ENCODE measurements around the gene PLAAT4. TPM values are rescaled to one million over a fixed set of nuclear protein-coding genes. Genes with fewer than 3 reads are reported as not detected.

Gene PLAAT4
- total RNA-seq, 1 donor from 2014 or later, result 150 TPM

DNA sequence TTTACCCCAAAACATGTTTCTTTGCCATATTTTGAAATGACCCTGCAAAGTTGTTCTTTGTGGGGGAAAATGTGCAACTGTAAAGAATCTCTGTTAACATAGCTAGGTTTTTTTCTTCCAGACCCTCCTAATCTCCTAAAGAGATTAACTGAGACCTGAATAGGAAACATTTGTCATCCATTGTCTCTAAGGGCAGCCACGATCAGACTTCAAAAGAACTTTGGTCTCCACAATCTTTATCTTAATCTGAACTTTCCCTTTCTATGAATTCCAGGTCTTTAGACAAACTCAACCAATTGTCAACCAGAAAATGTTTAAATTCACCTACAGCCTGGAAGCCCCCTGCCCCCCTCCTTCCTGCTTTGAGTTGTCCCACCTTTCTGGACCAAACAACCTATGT lies 35.4 kb upstream of the PLAAT4 start:
- Histone ChIP-seq H3K9me3 (peaks cover 12% of the 10 kb centered on the region), H3K27ac (no peak overlapping the region), H3K36me3 (no peaks in the 10 kb centered on the region), H3K4me1 (peaks cover 26% of the 10 kb centered on the region), H3K4me3 (no peak overlapping the region), H3K27me3 (ENCODE audit: low read depth) (no peaks in the 10 kb centered on the region)
- TF ChIP-seq, protein P1, sequence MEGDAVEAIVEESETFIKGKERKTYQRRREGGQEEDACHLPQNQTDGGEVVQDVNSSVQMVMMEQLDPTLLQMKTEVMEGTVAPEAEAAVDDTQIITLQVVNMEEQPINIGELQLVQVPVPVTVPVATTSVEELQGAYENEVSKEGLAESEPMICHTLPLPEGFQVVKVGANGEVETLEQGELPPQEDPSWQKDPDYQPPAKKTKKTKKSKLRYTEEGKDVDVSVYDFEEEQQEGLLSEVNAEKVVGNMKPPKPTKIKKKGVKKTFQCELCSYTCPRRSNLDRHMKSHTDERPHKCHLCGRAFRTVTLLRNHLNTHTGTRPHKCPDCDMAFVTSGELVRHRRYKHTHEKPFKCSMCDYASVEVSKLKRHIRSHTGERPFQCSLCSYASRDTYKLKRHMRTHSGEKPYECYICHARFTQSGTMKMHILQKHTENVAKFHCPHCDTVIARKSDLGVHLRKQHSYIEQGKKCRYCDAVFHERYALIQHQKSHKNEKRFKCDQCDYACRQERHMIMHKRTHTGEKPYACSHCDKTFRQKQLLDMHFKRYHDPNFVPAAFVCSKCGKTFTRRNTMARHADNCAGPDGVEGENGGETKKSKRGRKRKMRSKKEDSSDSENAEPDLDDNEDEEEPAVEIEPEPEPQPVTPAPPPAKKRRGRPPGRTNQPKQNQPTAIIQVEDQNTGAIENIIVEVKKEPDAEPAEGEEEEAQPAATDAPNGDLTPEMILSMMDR (IDR thresholded peaks at IDR 0.05), result no peak
- DNase-seq (no peak), ATAC-seq (no peak)
- intact Hi-C loops (cut with DNase I), result no loop called here

DNA sequence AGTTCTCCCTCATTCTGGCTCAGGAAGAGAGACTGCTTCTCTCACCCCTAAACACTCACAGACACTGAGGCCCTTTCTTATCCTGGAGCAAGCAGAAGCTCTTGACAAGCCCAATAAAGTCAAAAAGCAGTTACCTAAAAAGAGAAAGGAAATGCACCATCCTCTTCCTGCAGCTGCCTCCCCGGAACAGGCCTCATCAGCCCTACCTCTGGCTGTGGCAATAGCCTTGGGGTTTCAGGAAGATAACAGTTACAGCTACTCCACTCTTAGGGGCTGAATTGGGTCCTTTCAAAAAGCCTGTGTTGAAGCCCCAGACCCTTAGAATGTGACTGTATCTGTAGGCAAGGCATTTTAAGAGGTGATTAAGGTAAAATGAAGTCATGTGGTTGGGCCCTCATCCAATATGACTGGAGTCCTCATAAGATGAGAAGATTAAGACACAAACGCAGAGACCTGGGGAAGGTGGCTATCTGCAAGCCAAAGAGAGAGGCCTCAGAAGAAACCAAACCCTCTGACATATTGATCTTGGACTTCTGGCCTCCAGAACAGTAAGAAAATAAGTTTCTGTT lies 34.3 kb upstream of the PLAAT4 start:
- H3K27ac ChIP-seq, result no peak overlapping the region
- H3K27me3 ChIP-seq (ENCODE audit: low read depth), result no peaks in the 10 kb centered on the region
- ATAC-seq (no peak), DNase-seq (no peak)
- H3K4me1 ChIP-seq, result peaks cover 35% of the 10 kb centered on the region
- H3K36me3 ChIP-seq, result no peaks in the 10 kb centered on the region
- TF ChIP-seq, protein P1 (IDR thresholded peaks at IDR 0.05), result no peak
- intact Hi-C loops (cut with DNase I), result no loop called here
- no peak overlapping the region for H3K4me3 ChIP-seq
- peaks cover 12% of the 10 kb centered on the region for H3K9me3 ChIP-seq

DNA sequence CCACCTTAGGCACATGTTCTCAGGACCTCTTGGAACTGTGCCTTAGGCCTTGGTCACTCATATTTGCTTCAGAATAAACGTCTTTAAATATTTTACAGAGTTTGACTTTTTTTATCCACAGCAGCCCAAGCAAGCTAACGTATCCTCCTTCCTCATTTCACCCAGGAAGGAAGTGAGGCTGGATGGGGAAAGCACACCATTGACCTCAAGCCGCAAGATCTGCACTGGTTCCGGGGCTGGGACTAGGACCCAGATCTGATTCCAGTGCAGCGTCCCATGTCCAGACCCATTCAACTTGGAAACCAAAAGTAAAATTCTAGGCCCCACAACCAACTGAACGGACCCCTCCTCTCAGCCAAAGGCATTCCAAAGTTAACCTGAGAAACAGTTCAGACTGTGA lies 33.1 kb upstream of the PLAAT4 start:
- no peak overlapping the region for H3K4me3 ChIP-seq
- intact Hi-C loops (cut with DNase I), result no loop called here
- DNase-seq, result peak; percentile 68
- no peaks in the 10 kb centered on the region for H3K36me3 ChIP-seq
- TF ChIP-seq, protein P1 (IDR thresholded peaks at IDR 0.05), result no peak
- no peak overlapping the region for H3K27ac ChIP-seq
- no peaks in the 10 kb centered on the region for H3K27me3 ChIP-seq (ENCODE audit: low read depth)
- H3K4me1 ChIP-seq, result peaks cover 36% of the 10 kb centered on the region
- peak; percentile 38 to 68 for ATAC-seq
- H3K9me3 ChIP-seq, result peaks cover 12% of the 10 kb centered on the region

DNA sequence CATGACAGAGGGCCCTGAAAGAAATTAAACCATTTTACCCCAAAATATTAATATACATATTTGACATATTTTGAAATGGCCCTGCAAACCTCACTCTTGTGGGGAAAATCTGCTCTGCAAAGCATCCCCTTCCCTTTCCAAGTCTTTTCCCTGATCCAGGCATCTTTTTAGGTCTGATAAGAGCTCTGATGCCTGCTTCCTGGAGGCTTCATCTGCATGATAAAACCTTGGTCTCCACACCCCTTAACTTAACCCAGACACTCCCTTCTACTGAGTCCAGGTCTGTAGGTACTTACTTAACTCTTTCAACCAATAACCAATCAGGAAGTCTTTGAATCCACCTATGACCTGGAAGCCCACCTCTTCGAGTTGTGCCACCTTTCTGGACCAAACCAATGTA lies 32.6 kb upstream of the PLAAT4 start:
- TF ChIP-seq, protein P1 (IDR thresholded peaks at IDR 0.05), result no peak
- peaks cover 36% of the 10 kb centered on the region for H3K4me1 ChIP-seq
- no peak for DNase-seq
- intact Hi-C loops (cut with DNase I), result no loop called here
- H3K27me3 ChIP-seq (ENCODE audit: low read depth), result no peaks in the 10 kb centered on the region
- ATAC-seq, result no peak
- H3K9me3 ChIP-seq, result peaks cover 12% of the 10 kb centered on the region
- H3K4me3 ChIP-seq, result no peak overlapping the region
- H3K36me3 ChIP-seq, result no peaks in the 10 kb centered on the region
- no peak overlapping the region for H3K27ac ChIP-seq

DNA sequence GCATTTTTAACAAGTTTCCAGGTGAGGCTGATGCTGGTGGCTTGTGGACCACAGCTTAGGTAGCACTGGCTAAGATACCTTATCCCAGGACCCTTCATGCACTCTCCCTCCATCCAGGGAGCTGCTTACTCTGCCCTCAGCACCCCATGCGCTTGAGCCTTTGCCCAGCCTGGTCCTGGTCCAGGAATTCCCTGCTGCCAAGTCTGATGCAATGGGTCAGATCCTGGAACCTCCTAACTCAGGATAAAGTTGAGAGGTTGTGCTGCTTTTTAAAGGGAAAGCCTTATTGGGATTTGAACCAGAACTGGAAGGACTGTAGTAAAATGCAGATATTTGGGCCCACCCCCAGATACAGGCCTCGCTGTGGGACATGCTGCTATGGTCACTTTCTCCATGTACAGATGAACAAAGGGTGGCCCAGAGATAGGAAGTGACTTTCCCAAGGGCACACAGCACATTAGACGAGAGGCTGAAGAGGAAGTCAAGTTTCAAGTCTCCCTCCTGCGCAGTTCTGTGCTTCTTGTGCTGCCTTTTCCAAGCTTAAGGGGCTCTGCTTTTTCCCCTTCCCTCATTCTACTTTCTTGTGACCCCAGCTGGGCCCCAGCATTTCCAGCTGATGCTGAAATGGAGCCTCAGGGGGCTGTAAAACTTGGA lies 31.5 kb upstream of the PLAAT4 start:
- peak in 1 of 2 donors; percentile 26 for ATAC-seq
- Histone ChIP-seq H3K4me3 (no peak overlapping the region), H3K9me3 (peaks cover 6% of the 10 kb centered on the region), H3K27me3 (ENCODE audit: low read depth) (no peaks in the 10 kb centered on the region), H3K27ac (no peak overlapping the region), H3K4me1 (peaks cover 38% of the 10 kb centered on the region), H3K36me3 (no peaks in the 10 kb centered on the region)
- intact Hi-C loops (cut with DNase I), result no loop called here
- DNase-seq, result no peak
- TF ChIP-seq, protein P1 (IDR thresholded peaks at IDR 0.05), result no peak
